ENCODE results near the gene GPC5.
"Not testable (repeated sequence)": the region's sequence is repeated elsewhere in the genome, so short reads cannot be mapped to it uniquely, and the experiment has no call there.

Gene GPC5

GRCh38 chr13:92719868-92720267 is 1321.4 kb downstream of the GPC5 start:
- no peak for DNase-seq

DNA sequence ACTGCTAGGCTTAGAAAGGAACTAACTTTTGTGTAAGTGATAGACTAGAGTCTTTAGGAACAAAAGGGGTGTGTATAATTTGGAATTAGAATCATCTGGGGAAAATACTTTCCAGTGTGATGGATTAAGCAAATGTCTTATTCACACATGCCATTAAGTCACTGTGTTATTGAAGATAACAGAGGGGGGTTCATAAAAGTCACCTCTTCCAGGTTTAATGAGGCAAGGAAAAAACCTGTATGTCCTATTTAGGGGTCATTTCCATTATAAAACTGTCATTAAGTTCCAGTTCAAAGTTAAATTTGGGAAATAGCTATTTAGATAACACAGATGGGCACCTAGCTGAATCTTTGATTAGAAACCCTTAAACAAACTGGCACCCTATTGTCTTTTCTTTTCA is 1323.2 kb downstream of the GPC5 start:
- DNase-seq: no peak

DNA sequence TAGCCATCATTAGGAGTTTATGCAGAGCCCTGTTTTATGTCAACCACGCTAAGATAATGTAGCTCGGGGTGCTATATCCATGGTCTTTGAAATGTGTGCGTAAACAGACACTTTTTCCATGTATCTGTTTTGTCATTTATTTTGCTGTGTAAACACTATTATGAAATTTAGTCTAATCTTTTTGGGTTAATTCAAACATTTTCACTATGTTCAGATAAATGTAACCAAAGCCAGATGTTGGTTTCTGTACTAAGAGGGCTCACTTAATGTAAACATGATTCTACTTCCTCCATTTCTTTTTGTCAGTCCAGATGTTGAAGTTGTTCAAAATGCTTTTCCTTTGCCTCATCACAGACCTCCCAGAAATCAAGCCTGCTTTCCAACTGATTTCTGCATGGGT is 1328.7 kb downstream of the GPC5 start:
- DNase-seq: no peak

GRCh38 chr13:92734068-92734467 is 1335.6 kb downstream of the GPC5 start:
- no peak for DNase-seq

DNA sequence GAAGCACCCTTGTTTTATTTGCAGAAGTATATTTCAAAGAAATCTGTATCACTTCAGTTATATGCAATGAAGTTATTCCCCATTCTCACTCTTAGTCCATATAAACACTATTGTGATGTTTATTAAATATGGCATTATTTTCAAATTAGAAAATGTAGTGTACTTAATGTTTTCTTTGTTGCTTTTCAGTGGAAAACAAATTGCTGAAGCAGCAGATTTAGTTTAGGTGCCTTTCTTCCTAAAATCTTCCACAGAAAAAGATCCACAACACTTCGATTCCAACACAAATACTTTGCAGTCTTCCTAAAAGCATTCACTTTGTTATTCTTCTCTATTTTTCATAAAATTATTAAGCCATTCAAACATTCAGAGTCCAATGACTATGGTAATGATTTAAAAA is 1336.1 kb downstream of the GPC5 start:
- DNase-seq: no peak

DNA sequence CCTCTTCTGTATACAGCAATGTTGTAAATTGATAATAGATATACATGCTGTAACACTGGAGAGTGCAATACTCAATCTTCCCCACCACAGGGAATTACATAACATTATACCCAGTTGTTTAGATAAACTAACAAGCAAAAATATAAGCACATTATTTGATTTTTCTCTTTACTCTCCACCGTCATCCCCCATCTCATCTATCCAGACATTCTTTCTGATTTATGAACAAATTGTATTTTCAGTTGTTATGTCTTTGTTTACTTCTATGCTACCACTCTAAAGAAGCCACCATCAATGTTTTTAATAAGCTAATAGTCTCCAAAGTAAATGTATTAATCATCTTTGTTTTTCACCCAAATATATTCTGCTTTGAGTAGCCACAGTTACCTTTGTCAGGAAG is 1337.5 kb downstream of the GPC5 start:
- no peak for DNase-seq

DNA sequence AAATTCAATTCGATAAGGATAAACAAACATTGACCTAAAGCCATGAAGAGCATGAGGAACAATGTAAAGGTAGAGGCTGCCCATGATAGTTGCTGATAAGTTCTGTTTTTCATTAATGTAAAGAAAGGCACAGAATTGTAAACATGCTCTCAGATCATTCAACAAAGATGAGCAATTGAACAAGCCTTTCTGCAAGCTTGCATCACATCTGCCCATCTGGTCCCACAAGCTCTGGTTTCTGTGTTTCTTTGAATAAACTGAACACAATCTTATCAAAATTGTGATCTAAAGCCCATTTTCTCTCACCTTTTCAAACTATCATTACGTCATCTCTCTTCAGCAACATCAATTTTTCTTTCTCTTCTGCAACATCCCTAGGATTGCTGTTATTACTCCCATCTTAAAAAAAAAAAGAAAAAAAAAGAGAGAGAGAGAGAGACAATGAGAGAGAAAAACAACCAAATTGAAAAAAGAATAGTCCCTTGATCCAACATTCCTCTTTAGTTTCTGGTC is 1340.9 kb downstream of the GPC5 start:
- DNase-seq: no peak

GRCh38 chr13:92743992-92744391 is 1345.6 kb downstream of the GPC5 start:
- DNase-seq: no peak

DNA sequence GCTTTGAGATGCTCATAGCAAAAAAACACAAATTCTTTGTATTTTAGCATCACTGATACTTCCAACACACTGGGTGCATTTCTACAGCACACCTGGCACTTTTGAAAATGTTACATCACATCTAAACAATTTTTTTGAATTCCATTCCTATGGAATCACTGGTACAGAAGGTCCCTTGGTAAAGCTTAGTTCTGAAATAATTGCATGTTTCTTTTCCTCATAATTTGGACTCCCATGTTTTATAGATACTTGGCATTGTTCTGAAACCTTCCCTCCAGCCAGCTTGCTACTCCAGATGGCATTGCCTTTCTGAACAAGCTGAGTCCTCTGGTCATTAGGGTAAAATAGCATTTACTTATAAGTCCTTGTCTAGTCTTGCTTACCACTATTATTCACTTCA is 1346.8 kb downstream of the GPC5 start:
- DNase-seq: no peak

DNA sequence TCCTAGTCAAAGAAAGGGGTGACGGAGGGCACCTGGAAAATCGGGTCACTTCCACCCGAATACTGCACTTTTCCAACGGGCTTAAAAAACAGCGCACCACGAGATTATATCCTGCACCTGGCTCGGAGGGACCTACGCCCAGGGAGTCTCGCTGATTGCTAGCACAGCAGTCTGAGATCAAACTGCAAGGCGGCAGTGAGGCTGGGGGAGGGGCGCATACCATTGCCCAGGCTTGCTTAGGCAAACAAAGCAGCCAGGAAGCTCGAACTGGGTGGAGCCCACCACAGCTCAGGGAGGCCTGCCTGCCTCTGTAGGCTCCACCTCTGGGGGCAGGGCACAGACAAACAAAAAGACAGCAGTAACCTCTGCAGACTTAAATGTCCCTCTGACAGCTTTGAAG is 1354.3 kb downstream of the GPC5 start:
- DNase-seq: not testable (repeated sequence)

DNA sequence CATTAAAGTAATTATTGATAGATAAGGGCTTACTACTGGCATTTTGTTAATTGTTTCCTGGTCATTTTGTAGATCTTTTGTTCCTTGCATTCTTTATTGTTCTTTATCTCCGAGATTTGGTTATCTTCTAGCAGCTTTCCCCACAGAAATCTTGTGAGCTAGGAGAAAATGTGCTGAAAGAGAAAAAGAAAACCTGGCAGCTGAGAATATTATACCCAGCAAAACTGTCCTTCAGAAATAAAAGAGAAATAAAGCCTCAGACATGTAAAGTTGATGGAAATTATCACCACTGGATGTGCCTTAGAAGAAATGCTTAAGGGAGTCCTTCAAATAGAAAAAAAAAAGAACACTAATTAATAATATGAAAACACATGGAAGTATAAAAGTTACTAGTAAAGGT is 1363.3 kb downstream of the GPC5 start:
- DNase-seq: no peak

GRCh38 chr13:92767468-92767867 is 1369.0 kb downstream of the GPC5 start:
- DNase-seq: no peak

- DNase-seq: no peak
These were observed 1370.2 kb downstream of the GPC5 start for GRCh38 chr13:92768602-92769001.

DNA sequence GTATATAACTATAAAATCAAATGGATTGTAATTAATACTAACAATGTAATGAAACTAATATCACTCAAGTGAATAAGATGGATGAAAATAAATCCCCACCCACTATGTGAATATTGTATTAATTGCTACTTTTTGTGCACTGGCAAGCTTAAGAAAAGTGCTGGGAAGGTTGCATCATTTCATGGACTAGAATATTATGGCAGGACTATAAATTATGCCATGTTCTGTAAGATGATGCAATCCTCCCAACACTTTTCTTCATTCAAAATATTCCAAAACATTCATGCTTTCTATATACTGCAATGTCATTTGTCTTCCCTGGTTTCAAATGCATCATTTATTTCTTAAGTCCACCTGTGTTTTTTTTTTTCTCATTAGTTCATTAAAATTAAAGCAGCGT is 1370.6 kb downstream of the GPC5 start:
- DNase-seq: no peak

- no peak for DNase-seq
These were observed 1377.2 kb downstream of the GPC5 start for GRCh38 chr13:92775658-92776057.

DNA sequence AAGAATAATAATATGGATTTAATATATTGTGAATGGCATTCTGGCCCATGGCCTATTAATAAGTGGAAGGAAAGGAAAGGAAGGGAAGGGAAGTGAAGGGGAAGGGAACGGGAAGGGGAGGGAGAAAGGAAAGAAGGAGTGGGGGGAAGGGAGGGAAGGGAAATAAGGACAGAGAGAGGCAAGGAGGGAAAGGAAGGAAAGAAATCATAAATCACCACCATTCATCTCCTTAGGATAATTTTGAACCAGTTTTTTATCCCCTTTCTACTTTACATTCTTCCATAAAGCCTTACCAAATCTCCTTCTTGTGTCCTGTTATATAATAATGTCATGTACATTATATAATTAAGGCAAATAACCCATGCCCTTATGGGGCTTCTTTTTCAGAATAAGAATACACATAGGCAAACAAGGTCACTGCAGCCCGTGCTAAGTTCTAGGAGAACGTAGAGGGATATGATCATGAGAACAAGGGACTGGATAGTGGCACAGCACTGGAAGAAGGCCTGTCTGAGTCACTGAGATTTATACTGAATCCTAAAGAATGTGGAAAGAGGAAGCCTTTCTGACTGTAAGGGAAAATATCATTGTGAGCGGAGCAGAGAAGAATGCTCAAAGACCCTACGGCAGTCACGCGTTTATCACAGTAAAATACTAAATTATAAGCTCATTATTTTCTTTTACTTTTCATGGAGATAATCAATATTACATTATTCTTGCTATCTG is 1383.7 kb downstream of the GPC5 start:
- no peak for DNase-seq

GRCh38 chr13:92802776-92803175 is 1404.4 kb downstream of the GPC5 start:
- DNase-seq: no peak

- DNase-seq: no peak
These were observed 1405.9 kb downstream of the GPC5 start for GRCh38 chr13:92804346-92804745.

DNA sequence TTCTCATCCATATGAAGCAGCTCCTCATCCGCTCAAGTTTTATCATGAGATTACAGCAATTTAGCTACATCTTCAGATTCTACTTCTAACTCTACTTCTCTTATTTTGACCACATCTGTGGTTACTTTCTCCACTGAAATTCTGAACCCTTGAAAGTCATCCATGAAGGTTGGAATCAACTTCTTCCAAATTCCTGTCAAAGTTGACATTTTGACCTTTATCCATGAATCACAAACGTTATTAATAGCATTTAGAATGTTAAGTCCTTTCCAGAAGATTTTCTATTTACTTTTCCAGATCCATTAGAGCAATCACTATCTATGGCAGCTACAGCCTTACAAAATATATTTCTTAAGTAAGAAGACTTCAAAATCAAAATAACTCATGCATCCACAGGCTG is 1406.5 kb downstream of the GPC5 start:
- no peak for DNase-seq

GRCh38 chr13:92805766-92806165 is 1407.3 kb downstream of the GPC5 start:
- DNase-seq: no peak

DNA sequence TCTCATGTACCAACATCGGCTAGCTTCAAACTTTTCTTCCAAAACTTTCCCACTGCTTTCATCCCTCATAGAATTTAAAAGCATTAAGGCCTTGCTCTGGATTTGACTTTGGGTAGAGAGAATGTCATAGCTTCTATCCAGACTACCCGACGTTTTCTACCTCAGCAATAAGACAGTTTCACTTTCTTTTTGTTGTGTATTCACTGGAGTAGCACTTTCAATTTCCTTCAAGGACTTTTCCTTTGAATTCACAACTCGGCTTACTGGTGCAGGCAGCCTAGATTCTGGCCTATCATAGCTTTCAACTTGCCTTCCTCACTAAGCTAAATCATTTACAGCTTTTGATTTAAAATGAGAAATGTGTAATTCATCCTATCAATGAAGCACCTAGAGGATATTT is 1407.8 kb downstream of the GPC5 start:
- DNase-seq: no peak

DNA sequence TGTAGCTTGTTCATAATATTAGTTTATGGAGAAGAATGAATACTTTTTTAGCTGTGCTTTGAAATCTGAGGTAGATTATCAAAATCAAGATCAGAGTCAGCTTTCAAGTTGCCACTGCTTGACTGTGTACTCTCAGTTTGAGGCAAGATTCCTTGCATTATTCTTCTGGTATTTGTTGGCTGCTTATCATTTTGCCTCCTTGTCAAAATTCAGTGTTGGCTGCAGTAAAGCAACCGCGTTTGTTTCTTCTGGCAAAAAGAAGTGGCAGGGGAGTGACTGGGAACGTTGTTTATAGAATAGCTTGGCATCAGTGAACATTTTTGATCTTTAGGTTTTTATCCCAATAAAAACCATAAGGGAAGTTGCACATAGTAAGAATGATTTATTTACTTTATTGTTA is 1408.9 kb downstream of the GPC5 start:
- no peak for DNase-seq

DNA sequence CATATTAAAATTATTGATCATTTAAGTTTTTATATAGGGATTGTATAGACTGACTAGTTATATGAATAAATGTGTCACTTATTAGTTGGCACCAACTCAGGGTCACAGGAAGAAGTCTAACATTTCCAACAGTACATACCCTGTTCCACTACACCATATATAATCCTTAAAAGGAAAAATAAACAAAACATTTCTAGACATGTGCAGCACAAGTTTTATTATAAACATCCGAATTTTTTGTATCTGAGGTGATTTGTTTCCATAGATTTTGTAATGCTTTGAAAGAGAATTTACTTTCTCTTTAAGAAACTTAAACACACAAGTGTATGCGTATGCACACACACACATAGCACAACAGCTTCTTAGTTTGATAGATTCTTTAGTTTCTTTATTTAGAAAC is 1409.5 kb downstream of the GPC5 start:
- DNase-seq: no peak

DNA sequence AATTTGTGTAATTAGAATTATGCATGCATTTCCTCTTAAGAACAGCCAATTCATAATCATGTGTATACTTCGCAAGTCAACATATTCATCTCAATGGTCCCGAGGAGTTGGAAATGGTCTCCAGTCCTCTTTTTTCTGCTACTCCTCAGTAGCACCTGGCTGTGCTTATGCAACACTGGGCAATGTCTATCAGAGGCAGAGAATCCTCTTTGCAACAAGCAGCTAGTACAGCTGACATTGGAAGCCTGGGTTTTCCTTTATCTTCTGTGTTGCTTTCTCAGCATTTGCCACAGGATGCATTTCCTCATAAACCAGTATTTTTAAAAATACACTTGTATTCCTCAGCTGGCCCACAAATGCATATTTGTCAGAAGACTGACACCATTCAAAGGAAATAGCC is 1422.9 kb downstream of the GPC5 start:
- no peak for DNase-seq

DNA sequence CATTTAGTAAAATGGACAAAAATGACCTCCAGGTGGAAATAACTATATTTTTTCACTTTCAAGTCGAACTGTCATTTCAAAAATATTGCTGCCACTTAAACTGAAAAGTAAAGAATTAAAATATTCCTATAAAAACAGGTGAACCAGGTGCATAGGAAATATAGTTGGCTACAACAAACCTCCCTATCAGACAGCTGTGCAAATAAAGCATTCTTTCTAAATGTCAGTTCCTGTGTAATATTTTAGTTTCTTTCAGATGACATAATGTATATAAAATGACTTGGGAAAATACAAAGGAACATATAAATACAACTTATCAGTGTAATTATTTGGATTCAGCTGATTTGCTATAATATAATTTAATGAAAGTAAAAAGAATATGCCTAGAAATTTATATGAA is 1424.6 kb downstream of the GPC5 start:
- DNase-seq: no peak

Measured in activated naive CD4-positive, alpha-beta T cell (primary cell).